GM21825 (cell line): Measurements from ENCODE around the gene TAMALIN.
"Not testable (repeated sequence)": the region's sequence is repeated elsewhere in the genome, so short reads cannot be mapped to it uniquely, and the experiment has no call there.

Source experiments
- ATAC-seq: cut with Tn5 transposase; IDR thresholded peaks from one replicate; pipeline ENCODE4 v1.9.1; 2021; ENCODE audit warnings: mild to moderate bottlenecking, moderate library complexity; ENCODE audit not compliant: unreplicated experiment

Gene TAMALIN

DNA sequence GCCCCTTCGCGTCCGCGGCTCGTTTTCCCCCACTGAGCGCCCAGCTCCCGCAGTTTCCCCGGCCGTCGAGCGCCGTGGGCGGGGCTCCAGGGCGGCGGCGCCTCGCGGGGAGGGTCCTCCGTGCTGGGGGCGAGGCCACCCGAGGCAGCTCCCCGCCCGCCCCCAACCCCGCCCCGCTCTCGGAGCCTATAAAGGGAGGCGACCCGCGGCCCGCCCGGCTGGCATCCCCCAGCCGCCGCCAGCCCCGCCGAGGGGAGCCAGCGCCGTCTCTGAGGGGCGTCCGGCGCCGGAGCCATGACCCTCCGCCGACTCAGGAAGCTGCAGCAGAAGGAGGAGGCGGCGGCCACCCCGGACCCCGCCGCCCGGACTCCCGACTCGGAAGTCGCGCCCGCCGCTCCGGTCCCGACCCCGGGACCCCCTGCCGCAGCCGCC is at the start of gene TAMALIN:
TAMALIN (plus strand) TSS at position 221 of the 432 bp plus-strand sequence; CDS start at position 295, 74 bp downstream.
- ATAC-seq, result peak; percentile 19

DNA sequence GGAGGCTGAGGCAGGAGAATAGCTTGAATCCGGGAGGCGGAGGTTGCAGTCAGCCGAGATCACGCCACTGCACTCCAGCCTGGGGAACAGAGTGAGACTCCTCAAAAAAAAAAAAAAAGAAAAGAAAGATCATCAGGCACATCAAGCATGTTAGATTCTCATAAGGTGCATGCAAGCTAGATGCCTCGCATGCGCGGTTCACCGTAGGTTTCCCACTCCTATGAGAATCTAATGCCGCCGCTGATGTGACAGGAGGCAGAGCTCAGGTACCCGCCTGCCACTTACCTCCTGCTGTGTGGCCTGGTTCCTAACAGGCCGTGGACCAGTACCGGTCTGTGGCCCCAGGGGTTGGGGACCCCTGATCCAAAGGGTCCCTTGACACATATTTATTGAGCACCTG is 48.2 kb upstream of the TAMALIN start:
- ATAC-seq, result no peak

- ATAC-seq, result no peak
Measured at GRCh38 chr12:51959211-51959610, 47.5 kb upstream of the TAMALIN start.

DNA sequence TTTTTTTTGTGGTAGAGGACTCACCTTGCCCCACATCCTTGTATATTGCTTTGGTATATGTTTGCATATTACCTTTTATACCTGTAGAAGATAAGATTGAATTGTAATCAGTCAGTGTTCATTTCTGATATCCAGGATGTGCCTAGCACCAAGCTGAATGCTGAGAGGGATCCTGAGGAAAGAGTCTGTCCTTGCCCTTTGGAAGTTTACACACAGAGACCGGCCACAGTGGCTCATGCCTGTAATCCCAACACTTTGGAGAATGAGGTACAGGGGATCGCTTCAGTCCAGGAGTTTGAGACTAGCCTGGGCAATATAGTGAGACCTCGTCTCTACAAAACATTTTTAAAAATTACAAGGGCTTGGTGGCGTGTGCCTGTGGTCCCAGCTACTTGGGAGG is 46.8 kb upstream of the TAMALIN start:
- ATAC-seq, result no peak

DNA sequence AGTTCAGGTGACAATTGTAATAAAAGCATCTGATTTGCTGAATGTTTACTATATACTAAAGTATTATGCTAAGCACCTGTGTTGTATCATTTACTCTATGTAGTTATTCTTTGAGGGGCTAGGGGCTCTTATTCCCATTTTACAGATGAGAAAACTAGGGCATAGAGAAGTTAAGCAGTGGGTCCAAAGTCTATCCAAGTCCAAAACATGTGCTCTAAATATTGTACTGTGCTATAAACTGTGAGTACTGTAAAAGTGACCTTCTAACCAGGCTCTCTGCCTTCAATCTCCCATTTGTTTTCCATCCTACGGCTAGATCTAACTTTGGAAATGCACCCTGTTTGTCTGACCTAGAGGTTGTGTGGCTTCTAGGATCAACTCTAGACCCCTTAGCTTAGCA is 46.3 kb upstream of the TAMALIN start:
- no peak for ATAC-seq

DNA sequence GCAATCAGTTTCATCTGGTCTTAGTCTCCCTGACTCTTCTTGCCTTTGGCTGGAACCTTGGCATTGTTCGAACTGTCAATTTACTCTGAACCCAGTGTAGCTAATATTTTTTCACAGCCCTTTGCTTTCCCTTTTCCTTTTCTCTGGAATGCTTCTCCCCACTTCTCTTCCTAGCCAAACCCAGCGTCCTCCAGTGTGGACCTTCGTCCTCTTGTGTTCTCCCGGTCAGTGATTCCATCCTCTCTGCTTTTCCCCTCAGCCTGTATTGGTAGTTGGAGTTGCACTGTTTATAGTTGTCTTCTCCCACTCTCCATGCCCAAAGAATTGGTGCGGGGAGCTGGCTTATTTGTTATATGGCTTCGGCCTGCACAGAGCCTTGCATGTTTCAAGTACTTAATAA is 45.9 kb upstream of the TAMALIN start:
- no peak for ATAC-seq

- no peak for ATAC-seq
Measured at GRCh38 chr12:51961834-51962233, 44.9 kb upstream of the TAMALIN start.

GRCh38 chr12:51962737-51963136 is 44.0 kb upstream of the TAMALIN start:
- no peak for ATAC-seq

- no peak for ATAC-seq
Measured at GRCh38 chr12:51963477-51963876, 43.3 kb upstream of the TAMALIN start.

DNA sequence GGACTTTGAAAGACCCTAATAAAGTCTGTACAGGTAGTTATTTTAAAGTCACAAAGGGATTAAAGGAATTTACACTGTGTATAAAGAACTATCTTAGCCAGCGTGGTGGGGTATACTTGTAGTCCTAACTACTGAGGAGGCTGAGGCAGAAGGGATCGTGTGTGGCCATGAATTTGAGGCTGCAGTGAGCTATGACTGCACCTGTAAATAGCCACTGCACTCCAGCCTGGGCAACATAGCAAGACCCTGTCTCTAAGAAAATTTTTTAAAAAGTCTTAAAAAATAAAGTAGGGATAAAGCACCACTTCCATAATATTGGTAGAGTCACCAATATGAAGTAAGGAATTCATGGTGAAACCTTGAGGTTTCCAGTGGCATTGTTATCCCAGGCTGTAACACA is 37.1 kb upstream of the TAMALIN start:
- no peak for ATAC-seq

DNA sequence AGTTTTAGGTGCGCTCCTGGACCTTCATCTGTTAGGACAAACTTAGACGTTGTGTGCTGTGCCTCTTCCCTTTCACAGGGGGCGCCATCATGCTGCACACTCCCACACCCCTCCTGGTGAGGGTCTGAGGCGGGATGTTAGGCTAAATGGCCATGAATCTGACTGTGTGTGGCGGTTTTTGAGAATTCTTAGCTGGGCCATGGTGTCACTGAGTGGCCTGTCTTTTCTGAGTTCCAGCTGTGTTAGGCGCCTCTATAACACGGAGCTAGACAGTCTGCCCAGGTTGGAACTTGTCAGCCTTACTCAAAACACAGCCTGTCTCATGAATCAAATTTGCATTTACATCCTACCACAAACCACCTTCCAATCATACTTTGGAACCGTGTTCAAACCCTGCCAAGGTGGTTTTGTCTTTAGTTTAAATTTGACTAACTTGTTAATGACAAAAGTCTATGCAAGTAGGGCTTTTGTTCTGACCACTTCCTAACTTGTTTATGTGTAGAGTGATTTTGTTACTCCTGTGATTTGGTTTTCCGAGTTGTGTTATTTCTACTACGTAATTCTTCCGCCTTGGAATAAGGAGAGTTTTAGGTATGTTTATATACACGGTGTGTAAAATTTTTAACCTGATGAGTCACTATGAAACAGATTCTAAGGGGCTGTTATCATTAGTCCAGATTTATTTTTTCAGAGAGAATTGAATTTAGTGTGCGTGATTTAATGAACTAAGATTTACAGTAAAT is 35.7 kb upstream of the TAMALIN start:
- ATAC-seq, result peak; percentile 88

DNA sequence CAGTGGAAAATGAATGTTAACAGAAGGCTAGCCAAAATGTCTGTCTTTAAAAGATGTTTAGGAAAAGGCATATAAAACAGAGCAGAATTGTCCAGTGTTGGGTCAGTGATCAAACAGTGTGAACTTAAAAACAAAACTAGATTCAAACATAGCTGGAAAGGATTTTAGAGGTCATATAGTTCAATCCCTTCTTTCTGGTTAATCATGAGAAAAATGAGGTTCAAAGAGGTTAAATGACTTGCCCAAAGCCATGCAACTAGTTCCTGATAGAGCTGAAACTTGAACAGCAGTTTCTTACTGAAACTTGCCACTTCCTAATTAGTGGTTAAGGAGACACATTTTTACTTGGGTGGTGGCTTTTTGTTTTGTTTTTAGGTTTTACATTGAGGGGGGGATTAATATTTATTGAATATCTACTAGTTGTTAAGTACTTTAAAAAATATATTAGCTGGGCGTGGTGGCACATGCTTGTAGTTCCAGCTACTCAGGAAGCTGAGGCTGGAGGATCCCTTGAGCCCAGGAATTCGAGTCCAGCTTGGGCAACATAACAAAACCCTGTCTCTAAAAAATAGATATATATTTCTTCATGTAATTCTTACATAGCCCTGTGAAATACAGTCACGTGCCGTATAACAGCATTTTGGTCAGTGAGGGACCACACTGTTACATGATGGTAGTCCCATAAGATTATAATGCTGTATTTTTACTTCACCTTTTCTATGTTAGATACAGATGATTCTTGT is 34.9 kb upstream of the TAMALIN start:
- ATAC-seq, result no peak

- no peak for ATAC-seq
Measured at GRCh38 chr12:51972422-51972812, 34.3 kb upstream of the TAMALIN start.

GRCh38 chr12:51972849-51973273 is 33.9 kb upstream of the TAMALIN start:
- ATAC-seq, result no peak

GRCh38 chr12:51973560-51973959 is 33.2 kb upstream of the TAMALIN start:
- ATAC-seq, result no peak

DNA sequence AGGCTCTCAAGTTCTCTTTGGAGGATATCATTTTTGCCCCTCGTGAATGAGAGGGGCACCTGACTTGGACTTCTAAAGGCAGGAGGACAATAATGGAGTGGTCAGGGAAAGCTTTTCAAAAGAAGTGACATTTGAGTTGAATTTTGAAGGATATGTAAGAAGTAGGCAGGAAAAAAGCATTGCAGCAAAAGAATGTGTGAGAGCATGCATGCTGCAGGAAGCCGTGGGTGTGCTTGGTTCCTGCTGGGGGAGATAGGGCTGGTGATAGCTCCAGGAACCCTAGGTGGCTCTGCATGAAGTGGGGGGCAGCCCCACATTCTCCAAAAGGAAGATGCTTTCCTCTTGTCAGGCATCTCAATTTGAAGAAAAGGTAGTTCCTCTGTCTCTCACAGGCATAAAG is 32.1 kb upstream of the TAMALIN start:
- ATAC-seq, result no peak

DNA sequence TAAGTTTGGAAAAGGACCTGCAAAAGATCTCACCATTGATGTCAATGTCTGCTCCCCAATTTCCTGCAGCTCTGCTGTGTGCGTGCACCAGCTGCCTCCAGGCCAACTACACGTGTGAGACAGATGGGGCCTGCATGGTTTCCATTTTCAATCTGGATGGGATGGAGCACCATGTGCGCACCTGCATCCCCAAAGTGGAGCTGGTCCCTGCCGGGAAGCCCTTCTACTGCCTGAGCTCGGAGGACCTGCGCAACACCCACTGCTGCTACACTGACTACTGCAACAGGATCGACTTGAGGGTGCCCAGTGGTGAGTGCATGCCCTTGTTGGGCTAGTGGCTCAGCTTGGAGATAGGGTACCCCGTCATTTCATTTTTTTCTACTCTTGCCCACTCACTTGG is 31.6 kb upstream of the TAMALIN start:
- ATAC-seq, result no peak

DNA sequence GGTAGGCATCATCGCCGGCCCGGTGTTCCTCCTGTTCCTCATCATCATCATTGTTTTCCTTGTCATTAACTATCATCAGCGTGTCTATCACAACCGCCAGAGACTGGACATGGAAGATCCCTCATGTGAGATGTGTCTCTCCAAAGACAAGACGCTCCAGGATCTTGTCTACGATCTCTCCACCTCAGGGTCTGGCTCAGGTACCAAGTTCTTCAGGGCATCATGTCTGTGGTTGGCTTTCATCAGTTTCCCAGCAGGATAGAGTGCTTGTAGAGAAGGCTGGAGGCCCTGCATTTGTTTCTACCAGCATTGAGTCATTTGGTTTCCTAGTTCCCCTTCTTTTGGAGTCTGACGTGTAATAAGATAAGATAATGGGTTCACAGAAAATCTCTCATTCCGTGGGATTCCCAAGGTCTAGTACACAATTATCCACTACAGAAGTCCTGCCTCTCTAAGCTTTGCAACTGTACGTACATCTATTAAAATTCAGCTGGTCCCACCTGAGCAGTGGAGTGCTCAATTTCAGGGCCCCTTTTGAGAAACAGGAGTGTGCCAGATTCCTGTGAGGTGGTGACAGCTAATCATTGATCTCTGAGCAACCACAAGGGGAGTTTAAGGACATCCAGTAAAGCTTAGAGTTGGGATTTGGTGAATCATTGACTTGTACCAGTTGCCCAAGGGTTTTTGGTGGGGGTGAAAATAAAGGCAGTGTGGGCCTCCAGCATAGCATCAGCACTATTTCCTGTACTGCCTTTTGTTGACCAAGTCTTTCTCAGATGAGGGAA is 30.2 kb upstream of the TAMALIN start:
- ATAC-seq, result no peak

GRCh38 chr12:51977320-51977753 is 29.4 kb upstream of the TAMALIN start:
- ATAC-seq, result no peak

- not testable (repeated sequence) for ATAC-seq
Measured at GRCh38 chr12:51979306-51979705, 27.4 kb upstream of the TAMALIN start.

DNA sequence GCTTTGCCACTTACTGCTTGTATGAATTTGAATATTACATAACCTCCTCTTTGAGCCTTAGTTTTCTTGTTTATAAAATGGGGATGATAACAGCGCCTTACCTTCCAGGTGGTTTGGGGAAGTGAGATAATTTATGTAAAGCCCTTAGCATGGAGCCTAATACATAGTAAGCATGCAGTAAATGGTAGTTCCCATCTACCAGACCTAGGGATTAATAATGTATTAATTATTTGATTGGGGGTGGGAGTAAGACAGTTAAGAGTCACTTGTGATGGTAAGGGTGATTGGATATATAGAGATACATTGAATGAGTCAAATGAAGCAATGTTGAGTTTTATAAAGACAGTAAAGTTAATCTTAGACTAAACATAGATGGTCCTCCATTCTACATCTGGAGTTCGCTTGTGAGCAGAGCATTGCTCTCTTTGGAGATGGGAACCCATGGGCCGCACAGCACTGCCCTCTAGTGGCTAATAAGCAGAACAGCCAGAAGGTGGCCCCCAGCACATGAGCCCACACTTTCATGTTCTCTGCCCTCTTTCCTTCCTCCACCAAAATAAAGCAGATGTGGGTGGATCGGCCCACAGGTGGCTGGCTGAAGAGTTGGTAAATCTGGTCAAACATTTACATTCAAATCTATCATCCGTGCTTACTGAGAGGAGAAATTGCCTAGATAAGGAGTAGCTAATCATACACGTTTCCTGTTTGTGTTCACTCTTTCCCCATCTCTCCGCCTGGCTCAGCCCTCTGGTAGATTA is 26.5 kb upstream of the TAMALIN start:
- peak; percentile 73 for ATAC-seq
